HFF-Myc (cell line): ENCODE data around the gene SLC52A1.

Experiments used
- DNase-seq: peaks from one replicate; pipeline ENCODE4 v3.0.0-alpha.2; 2011; ENCODE audit warnings: low read depth; ENCODE audit errors: extremely low read depth
- H3K4me3 ChIP-seq: replicated peaks from 2 replicates; pipeline ENCODE4 v1.5.1; 2011; ENCODE audit warnings: low read depth, mild to moderate bottlenecking, control low read depth, low read length
- CTCF ChIP-seq: IDR thresholded peaks from 2 replicates; pipeline ENCODE4 v1.5.1; 2012; ENCODE audit warnings: mild to moderate bottlenecking, low read depth, low read length, control low read depth; ENCODE audit errors: missing control alignments

Gene SLC52A1

GRCh38 chr17:5068236-5068635 lies 33.0 kb upstream of the SLC52A1 start:
- H3K4me3 ChIP-seq = no peak overlapping the region
- DNase-seq = no peak
- TF ChIP-seq CTCF = no peak

GRCh38 chr17:5065227-5065744 lies 30.1 kb upstream of the SLC52A1 start:
- no peak for DNase-seq
- H3K4me3 ChIP-seq = no peak overlapping the region
- no peak for TF ChIP-seq CTCF

- no peak for TF ChIP-seq CTCF
- no peak overlapping the region for H3K4me3 ChIP-seq
- no peak for DNase-seq
Measured at GRCh38 chr17:5055543-5055942, 20.3 kb upstream of the SLC52A1 start.

- no peak overlapping the region for H3K4me3 ChIP-seq
- peak; percentile 57 for DNase-seq
- TF ChIP-seq CTCF = no peak
Measured at GRCh38 chr17:5050278-5050677, 15.1 kb upstream of the SLC52A1 start.

GRCh38 chr17:5049314-5049841 lies 14.2 kb upstream of the SLC52A1 start:
- no peak overlapping the region for H3K4me3 ChIP-seq
- no peak for DNase-seq
- no peak for TF ChIP-seq CTCF

- no peak for TF ChIP-seq CTCF
- no peak overlapping the region for H3K4me3 ChIP-seq
- peak; percentile 20 for DNase-seq
Measured at GRCh38 chr17:5047446-5047845, 12.2 kb upstream of the SLC52A1 start.

GRCh38 chr17:5045496-5045895 lies 10.3 kb upstream of the SLC52A1 start:
- no peak overlapping the region for H3K4me3 ChIP-seq
- TF ChIP-seq CTCF = no peak
- no peak for DNase-seq
